GM10847 (cell line): Measurements from ENCODE around the gene FAM107A.

Source experiments
- POLR2A ChIP-seq: IDR thresholded peaks from 2 replicates; pipeline ENCODE4 v1.6.1; 2011; ENCODE audit not compliant: insufficient read length; ENCODE audit errors: extremely low read depth

The FAM107A gene

GRCh38 chr3:58577269-58577821, at the start of gene FAM107A:
Gene FAM107A, minus strand, starts transcription at chr3:58577391. Its CDS starts 7,531 bp downstream, at chr3:58569860.
- no peak for TF ChIP-seq POLR2A

GRCh38 chr3:58625196-58625824, 48.1 kb upstream of the FAM107A start:
- no peak for TF ChIP-seq POLR2A

- no peak for TF ChIP-seq POLR2A
Measured at GRCh38 chr3:58624550-58624949, 47.4 kb upstream of the FAM107A start.

GRCh38 chr3:58623961-58624360, 46.8 kb upstream of the FAM107A start:
- TF ChIP-seq POLR2A, result no peak

- TF ChIP-seq POLR2A, result no peak
Measured at GRCh38 chr3:58623478-58623877, 46.3 kb upstream of the FAM107A start.

GRCh38 chr3:58622892-58623291, 45.7 kb upstream of the FAM107A start:
- TF ChIP-seq POLR2A, result no peak

- no peak for TF ChIP-seq POLR2A
Measured at GRCh38 chr3:58622436-58622835, 45.2 kb upstream of the FAM107A start.

- no peak for TF ChIP-seq POLR2A
Measured at GRCh38 chr3:58621086-58621830, 44.1 kb upstream of the FAM107A start.

- no peak for TF ChIP-seq POLR2A
Measured at GRCh38 chr3:58620421-58620820, 43.2 kb upstream of the FAM107A start.

- no peak for TF ChIP-seq POLR2A
Measured at GRCh38 chr3:58617338-58617761, 40.2 kb upstream of the FAM107A start.

- no peak for TF ChIP-seq POLR2A
Measured at GRCh38 chr3:58613236-58614132, 36.3 kb upstream of the FAM107A start.

- no peak for TF ChIP-seq POLR2A
Measured at GRCh38 chr3:58612830-58613229, 35.6 kb upstream of the FAM107A start.

- TF ChIP-seq POLR2A, result no peak
Measured at GRCh38 chr3:58609990-58610389, 32.8 kb upstream of the FAM107A start.

GRCh38 chr3:58608648-58609047, 31.5 kb upstream of the FAM107A start:
- no peak for TF ChIP-seq POLR2A

- no peak for TF ChIP-seq POLR2A
Measured at GRCh38 chr3:58607816-58608215, 30.6 kb upstream of the FAM107A start.
